Prostate gland (tissue), 2 donors: ENCODE measurements around the gene H2AZ1. TPM values are rescaled to one million over a fixed set of nuclear protein-coding genes. Genes with fewer than 3 reads are reported as not detected.

Experiments
- DNase-seq: peaks from one replicate; pipeline ENCODE4 v3.0.0-alpha.2; 2019; ENCODE audit warnings: low spot score
- H3K27ac ChIP-seq, 2 donors: fragments of 200-600 bp; sonication (generic); 2 replicates each; pipeline ENCODE4 v1.5.1; 2017 to 2019
- H3K27me3 ChIP-seq: fragments of 200-600 bp; sonication (generic); replicated peaks from 2 replicates; pipeline ENCODE4 v1.5.1; 2019; ENCODE audit not compliant: insufficient read depth
- H3K36me3 ChIP-seq, 2 donors: fragments of 200-600 bp; sonication (generic); 1 replicate in 1 of 2; 2 replicates in 1 of 2; pipeline versions ENCODE4 v1.5.1 to v1.8.1; 2017 to 2019
- H3K4me1 ChIP-seq: fragments of 200-600 bp; sonication (generic); replicated peaks from 2 replicates; pipeline ENCODE4 v1.5.1; 2019
- H3K4me3 ChIP-seq, 2 donors: fragments of 200-600 bp; sonication (generic); 2 replicates each; pipeline ENCODE4 v1.5.1; 2017 to 2019
- H3K9me3 ChIP-seq: fragments of 200-600 bp; sonication (generic); 2 replicates; pipeline ENCODE4 v1.5.1; 2017
- POLR2A ChIP-seq: fragments of 450-650 bp; IDR thresholded peaks from one replicate; pipeline ENCODE4 v1.6.1; 2016; ENCODE audit warnings: antibody characterized with exemption, mild to moderate bottlenecking
- POLR2AphosphoS5 ChIP-seq: sonication (generic); formaldehyde crosslinking; IDR thresholded peaks from one replicate; pipeline ENCODE4 v1.6.1; 2017; ENCODE audit warnings: antibody characterized with exemption
- WGBS: methylation state at CpG from one replicate; pipeline ENCODE4 v1.1.5; 2018; 5-methylcytosine and 5-hydroxymethylcytosine counted together
- intact Hi-C: fragments of 100-400 bp; cut with DNase I; formaldehyde crosslinking; loops from one replicate; pipeline ENCODE4 v1.14.2; 2022
- total RNA-seq, 2 donors: library from RNA; depleted of rRNA; stranded (reverse); fragments of >200 nt; gene quantifications; one replicate each; pipeline ENCODE4 v1.1.0, GENCODE V29; 2016
- TF ChIP-seq, protein P1 (sequence below), 4 experiments: fragments of 200-600 bp in 2 of 4; fragments of 450-650 bp in 2 of 4; sonication (generic) in 2 of 4; IDR thresholded peaks; 1 replicate in 3 of 4; 2 replicates in 1 of 4; pipeline ENCODE4 v1.5.1; 2016 to 2019; ENCODE audit warnings: antibody characterized with exemption in 4 of 4, mild to moderate bottlenecking in 2 of 4, moderate library complexity in 2 of 4

H2AZ1 gene
- total RNA-seq, 2 donors from 2014 or later: 148 to 157 TPM

DNA sequence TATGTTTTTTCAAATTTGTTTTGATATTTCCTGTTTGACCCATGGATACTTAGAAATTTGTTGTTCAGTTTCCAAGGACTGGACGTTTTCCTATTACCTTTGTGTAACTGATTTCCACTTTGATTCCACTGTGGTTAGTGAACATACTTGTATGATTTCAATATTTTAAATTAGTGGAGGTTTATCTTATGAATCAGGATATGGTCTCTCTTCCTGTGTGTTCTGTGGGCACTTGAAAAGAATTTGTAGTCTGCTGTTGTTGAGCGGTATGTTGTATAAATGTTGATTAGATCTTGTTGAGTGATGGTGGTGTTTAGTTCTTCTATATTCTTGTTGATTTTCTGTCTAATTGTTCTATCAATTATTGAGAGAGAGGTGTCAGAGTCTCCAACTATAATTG lies 34.6 kb downstream of the H2AZ1 start:
- whole genome bisulfite sequencing: 96% methylated on average over 2 of the region's 2 CpGs

More for the DNA sequence above, 34.6 kb downstream of the H2AZ1 start:
- Histone ChIP-seq H3K4me1 (no peaks in the 10 kb centered on the region), H3K27ac (no peak overlapping the region), H3K36me3 (no peaks in the 10 kb centered on the region), H3K9me3 (no peaks in the 10 kb centered on the region), H3K4me3 (no peak overlapping the region), H3K27me3 (no peaks in the 10 kb centered on the region)
- DNase-seq: no peak
- intact Hi-C loops: no loop called here
- TF ChIP-seq POLR2A: no peak
- TF ChIP-seq, protein P1, sequence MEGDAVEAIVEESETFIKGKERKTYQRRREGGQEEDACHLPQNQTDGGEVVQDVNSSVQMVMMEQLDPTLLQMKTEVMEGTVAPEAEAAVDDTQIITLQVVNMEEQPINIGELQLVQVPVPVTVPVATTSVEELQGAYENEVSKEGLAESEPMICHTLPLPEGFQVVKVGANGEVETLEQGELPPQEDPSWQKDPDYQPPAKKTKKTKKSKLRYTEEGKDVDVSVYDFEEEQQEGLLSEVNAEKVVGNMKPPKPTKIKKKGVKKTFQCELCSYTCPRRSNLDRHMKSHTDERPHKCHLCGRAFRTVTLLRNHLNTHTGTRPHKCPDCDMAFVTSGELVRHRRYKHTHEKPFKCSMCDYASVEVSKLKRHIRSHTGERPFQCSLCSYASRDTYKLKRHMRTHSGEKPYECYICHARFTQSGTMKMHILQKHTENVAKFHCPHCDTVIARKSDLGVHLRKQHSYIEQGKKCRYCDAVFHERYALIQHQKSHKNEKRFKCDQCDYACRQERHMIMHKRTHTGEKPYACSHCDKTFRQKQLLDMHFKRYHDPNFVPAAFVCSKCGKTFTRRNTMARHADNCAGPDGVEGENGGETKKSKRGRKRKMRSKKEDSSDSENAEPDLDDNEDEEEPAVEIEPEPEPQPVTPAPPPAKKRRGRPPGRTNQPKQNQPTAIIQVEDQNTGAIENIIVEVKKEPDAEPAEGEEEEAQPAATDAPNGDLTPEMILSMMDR (IDR thresholded peaks at IDR 0.05): no peak
- no peak for TF ChIP-seq POLR2AphosphoS5

Other genes starting within 250 kb of the H2AZ1 start
- gene DAPP1, start 133.4 kb downstream of the H2AZ1 start, total RNA-seq: 1 to 10 TPM; 1.1 to 2.0 TPM
- gene LAMTOR3, start 55.8 kb downstream of the H2AZ1 start, total RNA-seq: 10 to 100 TPM; 51.6 to 78.7 TPM
- gene DNAJB14, start 3.7 kb downstream of the H2AZ1 start, total RNA-seq: 10 to 100 TPM; 23.3 to 27.4 TPM
- gene DDIT4L, start 240.2 kb upstream of the H2AZ1 start, total RNA-seq: 1 to 10 TPM in 1 of 2 donors, under 1 TPM in 1; 0.85 to 2.6 TPM